K562 (cell line): ENCODE data around the gene WWC2. TPM values are rescaled to one million over a fixed set of nuclear protein-coding genes. Genes with fewer than 3 reads are reported as not detected.

ENCODE experiments used
- ATAC-seq: fragments of 200-7000 bp; cut with Tn5 transposase; 3 replicates; pipeline ENCODE4 v1.9.1; 2020; ENCODE audit warnings: moderate library complexity
- BruUV-seq: library from RNA; stranded (reverse); fragments of 400-500 nt; replicated peaks from 2 replicates; lab custom pipeline; 2021; lab: Mats Ljungman, UMichigan
- CTCF ChIA-PET: fragments of 300-600 bp; formaldehyde crosslinking; extraction: SDS; loops from one replicate; lab custom pipeline; 2021; ENCODE audit warnings: low intra/inter-chr PET ratio; lab: Yijun Ruan, JAX
- POLR2A ChIA-PET: fragments of 300-600, 350-650 bp; sonication (Branson Sonifier 250); formaldehyde crosslinking; extraction: SDS; loops from one replicate; lab custom pipeline; 2021; ENCODE audit warnings: antibody characterized with exemption, inconsistent platforms; lab: Yijun Ruan, JAX
- DNase-seq, 4 experiments: peaks; one replicate each; pipeline versions ENCODE4 v3.0.0 to v3.0.0-alpha.2; 2011 to 2018; ENCODE audit warnings: low spot score in 3 of 4, mixed read lengths in 3 of 4; ENCODE audit errors: extremely low read depth in 1 of 4
- FAIRE-seq: peaks from 2 replicates; lab custom pipeline; 2011; peaks lifted over from hg19 to GRCh38; lab: Jason Lieb, UNC
- H2AFZ ChIP-seq: 2 replicates; pipeline ENCODE4 v1.6.0; 2011; ENCODE audit warnings: low read depth, low read length, control low read depth, inconsistent platforms
- H3K27ac ChIP-seq: fragments of 200-600 bp; 3 replicates; pipeline ENCODE4 v1.8.0; 2011; ENCODE audit warnings: low read depth, mild to moderate bottlenecking, control low read depth, inconsistent platforms, low read length, moderate library complexity, mixed read lengths; ENCODE audit errors: extremely low read depth
- H3K27me3 ChIP-seq, 2 experiments: fragments of 300-600 bp in 1 of 2; 2 replicates in 1 of 2; 3 replicates in 1 of 2; pipeline versions ENCODE4 v1.6.0 to v1.8.0; 2011; ENCODE audit warnings: inconsistent platforms in 2 of 2, low read length in 2 of 2, mild to moderate bottlenecking in 1 of 2, mixed read lengths in 1 of 2, moderate library complexity in 1 of 2; ENCODE audit not compliant: control insufficient read depth in 2 of 2, insufficient read depth in 2 of 2
- H3K36me3 ChIP-seq: fragments of 300-600 bp; 3 replicates; pipeline ENCODE4 v1.8.0; 2011; ENCODE audit warnings: mild to moderate bottlenecking, low read length, inconsistent platforms; ENCODE audit not compliant: control insufficient read depth, insufficient read depth
- H3K4me1 ChIP-seq, 2 experiments: fragments of 200-600 bp in 1 of 2; replicated peaks in 1 of 2; 2 replicates in 1 of 2; 3 replicates in 1 of 2; pipeline versions ENCODE4 v1.5.1 to v1.8.0; 2011; ENCODE audit warnings: inconsistent platforms in 2 of 2, low read length in 2 of 2, mild to moderate bottlenecking in 1 of 2, mixed read lengths in 1 of 2, moderate library complexity in 1 of 2; ENCODE audit not compliant: control insufficient read depth in 2 of 2, insufficient read depth in 2 of 2
- H3K4me2 ChIP-seq: 2 replicates; pipeline ENCODE4 v1.6.1; 2011; ENCODE audit warnings: low read length, control low read depth, inconsistent platforms, mixed read lengths; ENCODE audit not compliant: insufficient read depth
- H3K4me3 ChIP-seq: fragments of 200-600 bp; sonication (generic), shearing (Covaris generic); 2 replicates; pipeline ENCODE4 v1.5.1; 2016; ENCODE audit warnings: control low read depth, inconsistent platforms
- H3K79me2 ChIP-seq: fragments of 200-600 bp; 3 replicates; pipeline ENCODE4 v1.8.0; 2011; ENCODE audit warnings: low read length, inconsistent platforms; ENCODE audit not compliant: control insufficient read depth, insufficient read depth
- H3K9ac ChIP-seq, 2 experiments: 2 replicates each; pipeline versions ENCODE4 v1.6.0 to v1.6.1; 2011; ENCODE audit warnings: low read depth in 2 of 2, low read length in 2 of 2, control low read depth in 1 of 2, inconsistent platforms in 1 of 2, mild to moderate bottlenecking in 1 of 2, mixed read lengths in 1 of 2; ENCODE audit not compliant: insufficient read depth in 1 of 2
- H3K9me1 ChIP-seq: one replicate; pipeline ENCODE4 v1.6.0; 2011; ENCODE audit warnings: inconsistent platforms, mild to moderate bottlenecking, low read length, moderate library complexity; ENCODE audit not compliant: control insufficient read depth, insufficient read depth
- H3K9me3 ChIP-seq: replicated peaks from 2 replicates; pipeline ENCODE4 v1.5.1; 2011; ENCODE audit warnings: low read depth, low read length, inconsistent platforms; ENCODE audit not compliant: control insufficient read depth, insufficient read depth
- H4K20me1 ChIP-seq: replicated peaks from 2 replicates; pipeline ENCODE4 v1.6.1; 2011; ENCODE audit warnings: low read length, inconsistent platforms, mixed read lengths; ENCODE audit not compliant: control insufficient read depth, insufficient read depth
- CREB1 ChIP-seq, 2 experiments: sonication (generic) in 1 of 2; formaldehyde crosslinking in 1 of 2; IDR thresholded peaks; 2 replicates each; pipeline versions ENCODE4 v1.6.1 to v1.8.0; 2012 to 2022; ENCODE audit warnings: inconsistent platforms in 1 of 2, mild to moderate bottlenecking in 1 of 2, missing genetic modification reagents in 1 of 2, moderate library complexity in 1 of 2
- CREBBP ChIP-seq: IDR thresholded peaks from one replicate; pipeline ENCODE4 v1.6.1; 2012; ENCODE audit warnings: low read depth, mild to moderate bottlenecking, control low read depth, inconsistent platforms, low read length
- MECOM ChIP-seq: fragments of 250-450 bp; sonication (Bioruptor Pico); IDR thresholded peaks from 2 replicates; pipeline ENCODE4 v1.8.0; 2022; ENCODE audit warnings: inconsistent platforms
- ZNF165 ChIP-seq: fragments of 250-450 bp; sonication (Bioruptor Pico); IDR thresholded peaks from 2 replicates; pipeline ENCODE4 v1.4.0; 2020; ENCODE audit warnings: borderline replicate concordance
- ZNF584 ChIP-seq: fragments of 200-800 bp; sonication (Bioruptor generic); IDR thresholded peaks from 2 replicates; pipeline ENCODE4 v1.6.1; 2016; ENCODE audit warnings: low read depth, mild to moderate bottlenecking, missing genetic modification characterization, missing compliant biosample characterization
- ZNF77 ChIP-seq: fragments of 250-450 bp; sonication (Bioruptor Pico); IDR thresholded peaks from 2 replicates; pipeline ENCODE4 v1.5.0; 2020
- ZNF778 ChIP-seq: fragments of 450-650 bp; formaldehyde crosslinking; IDR thresholded peaks from 2 replicates; pipeline ENCODE4 v1.4.0; 2020; ENCODE audit warnings: mild to moderate bottlenecking, moderate library complexity
- WGBS: fragments of 100-300 bp; shearing (Covaris generic); methylation state at CpG from one replicate; pipeline ENCODE4 v1.1.6; 2016; ENCODE audit warnings: low coverage, mixed read lengths; ENCODE audit not compliant: insufficient coverage; ENCODE audit errors: missing lambda C conversion rate; 5-methylcytosine and 5-hydroxymethylcytosine counted together
- in situ Hi-C: fragments of 300-500 bp; cut with MboI; formaldehyde crosslinking; loops from 4 replicates; pipeline ENCODE4 v1.15.0; 2018; ENCODE audit warnings: inconsistent platforms, mixed read lengths
- intact Hi-C: fragments of 100-400 bp; cut with micrococcal nuclease; formaldehyde crosslinking; loops from 2 replicates; pipeline ENCODE4 v1.14.2; 2022
- polyA plus RNA-seq, 8 experiments: library from polyadenylated mRNA; depleted of rRNA in 4 of 8; stranded (reverse) in 5 of 8; unstranded in 3 of 8; fragments of >200 nt; fragmentation: Nextera tagmentation in 2 of 8; fragmentation: Illumina TruSeq in 1 of 8; extraction: Ambion mirVana in 2 of 8; extraction: Trizol in 1 of 8; gene quantifications; 2 replicates each; pipeline versions ENCODE4 v1.2.1 to v1.2.3, GENCODE V29; 2011 to 2014; ENCODE audit warnings: inconsistent platforms in 1 of 8, missing spikeins in 1 of 8
- total RNA-seq, 7 experiments: library from RNA; depleted of rRNA in 6 of 7; stranded (reverse); fragments of >200 nt in 6 of 7; fragmentation: Illumina TruSeq in 2 of 7; extraction: Trizol in 2 of 7; gene quantifications; 2 replicates each; pipeline versions ENCODE4 v1.2.1 to v1.2.3, GENCODE V29; 2011 to 2021; ENCODE audit warnings: low replicate concordance in 1 of 7
- TF ChIP-seq, protein P1 (sequence below): fragments of 250-450 bp; sonication (Bioruptor Pico); IDR thresholded peaks from 2 replicates; pipeline ENCODE4 v1.6.1; 2021; ENCODE audit warnings: mild to moderate bottlenecking
- TF ChIP-seq, protein P2 (sequence below): fragments of 250-450 bp; sonication (Bioruptor Pico); IDR thresholded peaks from 2 replicates; pipeline ENCODE4 v1.5.0; 2021; ENCODE audit warnings: mild to moderate bottlenecking, moderate library complexity
- TF ChIP-seq, protein P3 (sequence below): IDR thresholded peaks from 2 replicates; pipeline ENCODE4 v1.6.1; 2011; ENCODE audit warnings: borderline replicate concordance, low read depth, mild to moderate bottlenecking, moderate library complexity, low read length; ENCODE audit not compliant: insufficient read depth, poor library complexity, severe bottlenecking
- TF ChIP-seq, protein P4 (sequence below): sonication (generic); formaldehyde crosslinking; IDR thresholded peaks from 2 replicates; pipeline ENCODE4 v1.8.1; 2023; ENCODE audit warnings: mild to moderate bottlenecking, missing genetic modification reagents
- TF ChIP-seq, protein P5 (sequence below): sonication (generic); formaldehyde crosslinking; IDR thresholded peaks from 2 replicates; pipeline ENCODE4 v1.8.1; 2023; ENCODE audit warnings: mild to moderate bottlenecking, missing genetic modification reagents, moderate library complexity

WWC2 gene
- total and polyA plus RNA-seq, 9 of the 15 experiments (the other 6 are each of a cell fraction or from before 2014, with no cell fraction given) = 3.7 to 39.4 (median 19.6) TPM

DNA sequence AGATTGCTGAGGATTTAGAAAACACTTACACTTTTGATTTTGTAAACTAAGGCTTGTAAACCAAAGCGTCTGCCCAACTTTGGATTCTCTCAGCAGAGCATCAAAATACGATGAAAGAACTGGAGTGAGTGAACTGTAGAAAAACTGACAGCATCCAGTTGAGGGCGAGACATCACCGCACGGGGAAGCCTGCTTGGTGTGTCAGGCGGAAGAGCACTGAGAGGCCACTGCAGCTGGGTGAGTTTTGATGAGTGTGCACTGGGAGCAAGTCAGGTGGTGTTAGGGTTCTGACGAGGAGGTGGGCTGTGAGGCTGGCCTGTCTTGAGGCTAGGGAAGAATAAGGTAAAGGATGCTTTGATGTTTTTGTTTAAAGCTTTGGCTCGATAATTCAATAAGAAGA is 270.0 kb downstream of the WWC2 start:
- DNase-seq = no peak
- no peaks in the 10 kb centered on the region for H3K79me2 ChIP-seq
- no peak overlapping the region for H2AFZ ChIP-seq
- no peaks in the 10 kb centered on the region for H3K9me1 ChIP-seq
- H3K9me3 ChIP-seq = no peaks in the 10 kb centered on the region; the same call in 1 of the 2 replicates
- no peaks in the 10 kb centered on the region for H3K36me3 ChIP-seq
- no peak overlapping the region for H3K9ac ChIP-seq
- H3K4me1 ChIP-seq = peaks cover under 1 to 5% of the 10 kb centered on the region in 2 experiments; a peak in 3 of 5 replicates
- intact Hi-C loops (no loop called here), in situ Hi-C loops (no loop called here)
- WGBS = 49% methylated on average over 8 of the region's 8 CpGs
- BruUV-seq = no TSS peak
- no peak for ATAC-seq
- H3K27ac ChIP-seq = no peak overlapping the region
- POLR2A ChIA-PET = interaction anchor here (0.6 kb wide), 1 partner anchor 10 kb away, joined by 3 read pairs; no protein-coding TSS in a partner anchor
- no peak for FAIRE-seq
- no peak overlapping the region for H3K4me2 ChIP-seq
- H4K20me1 ChIP-seq = no peaks in the 10 kb centered on the region
- H3K4me3 ChIP-seq = no peak overlapping the region
- no peaks in the 10 kb centered on the region for H3K27me3 ChIP-seq
- CTCF ChIA-PET = no interaction called here
- TF ChIP-seq CREBBP (no peak), ZNF77 (no peak), CREB1 (IDR thresholded peaks at IDR 0.05) (no peak), CREB1 (CRISPR knock-in tag; IDR thresholded peaks at IDR 0.05) (no peak), ZNF165 (CRISPR knock-in tag) (no peak), MECOM (no peak), ZNF584 (CRISPR knock-in tag) (no peak), ZNF778 (no peak)
- TF ChIP-seq, protein P1, sequence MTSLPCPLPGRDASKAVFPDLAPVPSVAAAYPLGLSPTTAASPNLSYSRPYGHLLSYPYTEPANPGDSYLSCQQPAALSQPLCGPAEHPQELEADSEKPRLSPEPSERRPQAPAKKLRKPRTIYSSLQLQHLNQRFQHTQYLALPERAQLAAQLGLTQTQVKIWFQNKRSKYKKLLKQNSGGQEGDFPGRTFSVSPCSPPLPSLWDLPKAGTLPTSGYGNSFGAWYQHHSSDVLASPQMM = no peak
- TF ChIP-seq, protein P2, sequence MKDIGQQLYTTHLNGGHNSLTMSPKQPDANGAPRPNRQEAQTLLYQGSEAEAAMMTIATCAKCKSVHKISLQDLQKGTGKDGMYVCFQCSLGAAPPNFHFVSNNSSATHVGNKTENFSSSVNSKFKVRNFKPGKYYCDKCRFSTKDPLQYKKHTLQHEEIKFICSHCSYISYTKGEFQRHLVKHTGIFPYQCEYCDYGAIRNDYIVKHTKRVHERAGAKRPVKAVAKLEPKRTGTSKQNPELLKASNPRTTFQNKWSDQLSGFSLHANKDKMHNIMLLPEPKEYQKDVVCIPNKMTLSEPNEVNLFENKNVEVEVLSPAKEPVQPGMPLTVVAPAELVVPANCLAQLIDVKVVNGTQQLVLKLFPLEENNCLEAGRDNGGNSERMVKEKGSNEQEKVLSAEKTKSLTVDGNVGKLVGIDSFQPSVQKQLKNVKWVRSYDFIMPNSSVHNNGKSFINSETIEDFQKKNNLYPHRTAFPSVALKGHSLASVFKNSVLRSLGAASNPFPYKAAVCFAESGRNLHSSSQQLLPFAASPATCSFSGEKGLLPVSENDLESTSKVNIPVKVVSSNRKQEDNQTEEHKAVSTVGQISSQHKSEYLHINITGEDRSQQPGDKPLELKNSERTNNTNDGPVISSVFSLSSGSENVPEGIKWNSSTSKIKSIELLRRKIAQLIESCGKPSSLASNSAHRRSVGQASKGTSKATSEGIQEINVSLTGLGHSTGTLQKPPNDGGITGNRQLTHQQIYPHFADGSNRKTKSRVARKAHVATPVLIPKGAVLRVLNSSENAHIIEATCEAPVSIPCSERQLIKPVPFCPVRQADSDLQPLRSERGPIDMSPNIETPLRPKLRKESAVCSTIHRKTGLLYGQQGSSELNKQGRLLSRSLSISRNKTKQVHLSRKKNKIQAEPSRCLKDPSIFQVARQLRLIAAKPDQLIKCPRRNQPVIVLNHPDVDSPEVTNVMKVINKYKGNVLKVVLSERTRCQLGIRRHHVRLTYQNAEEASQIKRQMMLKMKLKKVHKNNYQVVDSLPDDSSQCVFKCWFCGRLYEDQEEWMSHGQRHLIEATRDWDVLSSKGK (CRISPR knock-in tag) = no peak
- TF ChIP-seq, protein P3, sequence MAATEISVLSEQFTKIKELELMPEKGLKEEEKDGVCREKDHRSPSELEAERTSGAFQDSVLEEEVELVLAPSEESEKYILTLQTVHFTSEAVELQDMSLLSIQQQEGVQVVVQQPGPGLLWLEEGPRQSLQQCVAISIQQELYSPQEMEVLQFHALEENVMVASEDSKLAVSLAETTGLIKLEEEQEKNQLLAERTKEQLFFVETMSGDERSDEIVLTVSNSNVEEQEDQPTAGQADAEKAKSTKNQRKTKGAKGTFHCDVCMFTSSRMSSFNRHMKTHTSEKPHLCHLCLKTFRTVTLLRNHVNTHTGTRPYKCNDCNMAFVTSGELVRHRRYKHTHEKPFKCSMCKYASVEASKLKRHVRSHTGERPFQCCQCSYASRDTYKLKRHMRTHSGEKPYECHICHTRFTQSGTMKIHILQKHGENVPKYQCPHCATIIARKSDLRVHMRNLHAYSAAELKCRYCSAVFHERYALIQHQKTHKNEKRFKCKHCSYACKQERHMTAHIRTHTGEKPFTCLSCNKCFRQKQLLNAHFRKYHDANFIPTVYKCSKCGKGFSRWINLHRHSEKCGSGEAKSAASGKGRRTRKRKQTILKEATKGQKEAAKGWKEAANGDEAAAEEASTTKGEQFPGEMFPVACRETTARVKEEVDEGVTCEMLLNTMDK = no peak
- TF ChIP-seq, protein P4, sequence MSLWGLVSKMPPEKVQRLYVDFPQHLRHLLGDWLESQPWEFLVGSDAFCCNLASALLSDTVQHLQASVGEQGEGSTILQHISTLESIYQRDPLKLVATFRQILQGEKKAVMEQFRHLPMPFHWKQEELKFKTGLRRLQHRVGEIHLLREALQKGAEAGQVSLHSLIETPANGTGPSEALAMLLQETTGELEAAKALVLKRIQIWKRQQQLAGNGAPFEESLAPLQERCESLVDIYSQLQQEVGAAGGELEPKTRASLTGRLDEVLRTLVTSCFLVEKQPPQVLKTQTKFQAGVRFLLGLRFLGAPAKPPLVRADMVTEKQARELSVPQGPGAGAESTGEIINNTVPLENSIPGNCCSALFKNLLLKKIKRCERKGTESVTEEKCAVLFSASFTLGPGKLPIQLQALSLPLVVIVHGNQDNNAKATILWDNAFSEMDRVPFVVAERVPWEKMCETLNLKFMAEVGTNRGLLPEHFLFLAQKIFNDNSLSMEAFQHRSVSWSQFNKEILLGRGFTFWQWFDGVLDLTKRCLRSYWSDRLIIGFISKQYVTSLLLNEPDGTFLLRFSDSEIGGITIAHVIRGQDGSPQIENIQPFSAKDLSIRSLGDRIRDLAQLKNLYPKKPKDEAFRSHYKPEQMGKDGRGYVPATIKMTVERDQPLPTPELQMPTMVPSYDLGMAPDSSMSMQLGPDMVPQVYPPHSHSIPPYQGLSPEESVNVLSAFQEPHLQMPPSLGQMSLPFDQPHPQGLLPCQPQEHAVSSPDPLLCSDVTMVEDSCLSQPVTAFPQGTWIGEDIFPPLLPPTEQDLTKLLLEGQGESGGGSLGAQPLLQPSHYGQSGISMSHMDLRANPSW (CRISPR knock-in tag) = no peak
- TF ChIP-seq, protein P5, sequence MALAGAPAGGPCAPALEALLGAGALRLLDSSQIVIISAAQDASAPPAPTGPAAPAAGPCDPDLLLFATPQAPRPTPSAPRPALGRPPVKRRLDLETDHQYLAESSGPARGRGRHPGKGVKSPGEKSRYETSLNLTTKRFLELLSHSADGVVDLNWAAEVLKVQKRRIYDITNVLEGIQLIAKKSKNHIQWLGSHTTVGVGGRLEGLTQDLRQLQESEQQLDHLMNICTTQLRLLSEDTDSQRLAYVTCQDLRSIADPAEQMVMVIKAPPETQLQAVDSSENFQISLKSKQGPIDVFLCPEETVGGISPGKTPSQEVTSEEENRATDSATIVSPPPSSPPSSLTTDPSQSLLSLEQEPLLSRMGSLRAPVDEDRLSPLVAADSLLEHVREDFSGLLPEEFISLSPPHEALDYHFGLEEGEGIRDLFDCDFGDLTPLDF (CRISPR knock-in tag) = no peak
